Activated T-helper 2 cell treated with anti-CD3 and anti-CD28 coated beads, Interferon-gamma antibody, Interleukin-2, Interleukin-4, amounts not matched to agents 10 μg/mL and 5 μg/mL and 100 μg/mL, durations not matched to agents 14 hours and 24 hours and 36 hours (primary cell): ENCODE measurements around the gene MYEF2. TPM values are rescaled to one million over a fixed set of nuclear protein-coding genes. Genes with fewer than 3 reads are reported as not detected.

ENCODE experiments used
- DNase-seq: peaks from one replicate; pipeline ENCODE4 v3.0.0; 2021; ENCODE audit warnings: low spot score
- H3K27ac Mint-ChIP-seq: one replicate; pipeline ENCODE4 v1.8.0; 2021; ENCODE audit warnings: mixed read lengths
- H3K27me3 Mint-ChIP-seq: one replicate; pipeline ENCODE4 v1.8.0; 2021; ENCODE audit warnings: low read depth, mixed read lengths
- H3K36me3 Mint-ChIP-seq: one replicate; pipeline ENCODE4 v1.8.0; 2021; ENCODE audit warnings: low read depth, mixed read lengths
- H3K4me1 Mint-ChIP-seq: one replicate; pipeline ENCODE4 v1.8.0; 2021; ENCODE audit warnings: low read depth, mixed read lengths
- H3K4me3 Mint-ChIP-seq: one replicate; pipeline ENCODE4 v1.8.0; 2021; ENCODE audit warnings: low read depth, mild to moderate bottlenecking, moderate library complexity, mixed read lengths
- H3K9me3 Mint-ChIP-seq: one replicate; pipeline ENCODE4 v1.8.0; 2021; ENCODE audit warnings: mixed read lengths
- intact Hi-C: fragments of 100-400 bp; cut with micrococcal nuclease; formaldehyde crosslinking; loops from one replicate; pipeline ENCODE4 v1.15.1; 2023
- total RNA-seq: library from RNA; stranded (reverse); gene quantifications from 2 replicates; pipeline ENCODE4 v1.2.3, GENCODE V29; 2022

MYEF2 gene
- total RNA-seq, 1 donor from 2014 or later, result 36.3 TPM

- Mint-ChIP-seq H3K36me3 (no peaks in the 10 kb centered on the region), H3K9me3 (no peaks in the 10 kb centered on the region), H3K4me1 (peaks cover 2% of the 10 kb centered on the region), H3K4me3 (no peak overlapping the region), H3K27me3 (peaks cover 13% of the 10 kb centered on the region), H3K27ac (no peak overlapping the region)
- DNase-seq, result no peak
- intact Hi-C loops, result no loop called here
These were observed 46.8 kb downstream of the MYEF2 start for GRCh38 chr15:48131324-48131723.

DNA sequence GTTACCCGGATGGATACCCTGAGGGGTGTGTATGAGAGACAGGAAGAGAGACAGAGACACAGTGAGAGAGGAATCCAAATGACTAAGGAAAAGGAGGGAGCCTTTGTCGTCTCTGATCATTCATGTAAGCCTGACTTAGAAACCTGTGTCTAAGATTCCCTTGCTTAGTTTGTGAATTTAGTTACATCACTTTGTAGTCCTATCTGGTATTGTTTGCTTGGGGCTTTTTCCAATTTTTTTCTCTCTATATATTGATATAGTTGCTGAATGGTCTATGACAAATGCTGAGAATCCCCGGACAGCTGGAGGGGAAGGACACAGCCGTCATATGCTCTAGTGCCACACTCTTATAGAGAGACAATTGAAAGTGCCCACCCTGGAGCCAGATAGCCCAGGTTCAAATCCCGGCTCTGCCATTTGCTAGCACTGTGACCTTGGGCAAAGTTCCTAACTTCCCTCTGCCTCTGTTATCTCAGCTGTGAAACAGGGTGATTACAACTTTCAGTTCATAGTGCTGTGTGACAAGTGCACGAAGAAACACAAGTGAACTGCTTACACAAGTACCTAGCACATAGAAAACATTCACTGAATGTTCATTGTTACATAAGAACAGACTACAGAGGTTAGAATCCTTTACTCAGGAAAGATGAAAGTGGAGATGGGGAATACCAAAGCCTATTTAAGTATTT is 51.3 kb downstream of the MYEF2 start:
- Mint-ChIP-seq H3K36me3 (no peaks in the 10 kb centered on the region), H3K4me1 (peaks cover 2% of the 10 kb centered on the region), H3K9me3 (no peaks in the 10 kb centered on the region), H3K27me3 (peaks cover 23% of the 10 kb centered on the region), H3K4me3 (no peak overlapping the region), H3K27ac (no peak overlapping the region)
- DNase-seq, result no peak
- intact Hi-C loops, result no loop called here

GRCh38 chr15:48121849-48122248 is 56.2 kb downstream of the MYEF2 start:
- Mint-ChIP-seq H3K4me1 (no peaks in the 10 kb centered on the region), H3K27ac (no peak overlapping the region), H3K4me3 (no peak overlapping the region), H3K9me3 (no peaks in the 10 kb centered on the region), H3K27me3 (peaks cover 15% of the 10 kb centered on the region), H3K36me3 (no peaks in the 10 kb centered on the region)
- intact Hi-C loops, result no loop called here
- no peak for DNase-seq

DNA sequence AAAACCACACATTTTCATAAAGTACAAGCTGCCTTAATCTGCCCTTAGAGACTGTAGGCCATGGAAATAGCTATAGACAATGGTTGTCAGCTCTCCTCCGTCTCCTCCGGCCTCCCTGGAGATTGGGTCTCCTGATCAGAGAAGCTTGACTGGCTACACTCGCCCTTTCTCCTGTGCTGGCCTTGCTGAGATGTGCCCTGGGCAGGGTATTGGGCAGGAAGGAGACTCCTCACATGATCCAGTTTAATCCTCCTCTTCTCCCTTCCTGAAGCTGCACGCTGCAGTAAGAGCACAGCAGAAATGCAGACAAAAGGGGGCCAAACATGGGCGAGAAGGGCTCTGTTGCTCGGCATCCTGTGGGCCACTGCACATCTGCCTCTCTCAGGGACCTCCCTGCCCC is 57.4 kb downstream of the MYEF2 start, which contains the start of gene SLC24A5:
Gene SLC24A5, plus strand, starts transcription at position 246 of the 400 bp plus-strand sequence. Its CDS starts 55 bp downstream, at position 301.
- Mint-ChIP-seq H3K36me3 (no peaks in the 10 kb centered on the region), H3K4me1 (no peaks in the 10 kb centered on the region), H3K4me3 (no peak within 1 kb of the TSS), H3K9me3 (no peaks in the 10 kb centered on the region), H3K27ac (no peak within 1 kb of the TSS), H3K27me3 (peaks cover 11% of the 10 kb centered on the region)
- DNase-seq, result no peak
- intact Hi-C loops, result no loop called here

DNA sequence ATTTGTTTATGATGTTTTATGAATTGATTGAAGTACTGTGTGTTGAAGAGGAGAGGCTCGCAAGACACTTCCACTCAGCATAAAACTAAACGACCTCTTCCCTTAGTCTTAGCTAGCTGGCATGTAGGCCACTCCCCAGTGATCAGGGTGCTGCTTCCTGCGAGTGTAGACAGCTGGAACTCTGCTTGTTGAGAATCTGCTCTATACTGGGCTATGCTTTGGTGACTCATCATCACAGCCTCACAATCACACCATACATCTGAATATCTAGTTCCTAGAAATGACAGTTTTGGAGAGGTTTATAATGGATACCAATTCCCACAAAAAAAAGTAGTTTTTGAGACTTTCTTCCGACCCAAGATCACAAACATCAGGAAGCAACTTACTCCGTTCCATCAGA is 58.8 kb downstream of the MYEF2 start:
- no peaks in the 10 kb centered on the region for H3K36me3 Mint-ChIP-seq
- H3K27me3 Mint-ChIP-seq, result peaks cover 8% of the 10 kb centered on the region
- H3K9me3 Mint-ChIP-seq, result no peaks in the 10 kb centered on the region
- H3K4me1 Mint-ChIP-seq, result no peaks in the 10 kb centered on the region
- intact Hi-C loops, result loop anchor here (10.0 kb wide), 1 partner anchor 136 kb away; no protein-coding TSS in a partner anchor
- DNase-seq, result no peak
- H3K27ac Mint-ChIP-seq, result no peak overlapping the region
- H3K4me3 Mint-ChIP-seq, result no peak overlapping the region

DNA sequence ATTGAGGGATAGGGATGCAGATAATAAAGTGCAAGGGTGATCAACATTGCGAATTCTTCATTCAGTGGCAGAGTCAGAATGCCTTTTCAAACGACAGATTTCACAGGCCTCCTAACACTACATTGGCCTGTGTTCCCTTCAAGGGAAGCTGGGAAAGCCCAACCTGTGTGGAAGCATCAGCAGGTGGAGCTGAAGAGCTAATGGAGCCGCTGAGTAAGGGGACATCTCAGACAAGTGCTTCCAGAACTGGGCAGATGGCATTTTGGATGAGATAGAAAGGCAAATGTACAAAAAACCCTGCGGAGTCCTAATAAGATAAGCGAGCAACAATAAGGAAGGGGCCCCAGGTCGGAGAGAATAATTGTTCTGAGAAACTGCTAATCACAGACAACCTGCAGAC is 65.9 kb downstream of the MYEF2 start:
- Mint-ChIP-seq H3K4me3 (no peak overlapping the region), H3K4me1 (no peaks in the 10 kb centered on the region), H3K27me3 (peaks cover 11% of the 10 kb centered on the region), H3K27ac (no peak overlapping the region), H3K9me3 (no peaks in the 10 kb centered on the region), H3K36me3 (no peaks in the 10 kb centered on the region)
- DNase-seq, result no peak
- intact Hi-C loops, result loop anchor here (10.0 kb wide), 1 partner anchor 143 kb away; no protein-coding TSS in a partner anchor

DNA sequence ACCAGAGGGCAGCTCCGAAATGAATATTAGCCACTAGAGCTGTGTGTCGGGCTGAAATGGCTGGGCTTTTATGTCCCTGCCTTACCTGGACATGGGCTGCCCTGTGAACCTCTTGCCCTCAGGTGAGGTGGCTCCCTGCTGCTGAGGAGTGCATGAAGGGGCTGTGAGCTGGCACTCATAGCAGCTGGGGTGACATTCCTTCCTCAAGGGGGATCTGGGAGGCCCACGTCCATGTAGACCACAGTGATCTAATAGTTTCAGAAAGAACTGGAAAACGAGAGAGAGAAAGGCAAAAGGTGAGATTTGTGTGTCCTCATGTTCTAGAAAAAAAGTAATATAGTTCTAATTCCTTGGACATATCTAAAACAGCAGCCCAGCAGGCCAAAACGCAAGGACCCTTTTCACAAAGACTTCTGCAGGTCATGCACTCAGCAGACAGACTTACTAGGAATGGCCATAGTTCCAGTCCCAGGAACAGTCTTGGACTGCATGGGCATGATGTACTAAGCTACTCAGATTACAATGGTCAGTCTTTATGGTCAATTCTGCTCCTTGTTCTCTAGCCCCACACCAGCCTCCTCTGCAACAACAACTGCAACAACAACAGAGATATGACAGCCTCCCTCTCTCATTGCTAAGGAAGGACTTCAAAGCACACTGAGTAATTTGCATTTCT is 68.1 kb downstream of the MYEF2 start:
- DNase-seq, result no peak
- H3K36me3 Mint-ChIP-seq, result no peaks in the 10 kb centered on the region
- no peak overlapping the region for H3K4me3 Mint-ChIP-seq
- no peaks in the 10 kb centered on the region for H3K9me3 Mint-ChIP-seq
- H3K27ac Mint-ChIP-seq, result no peak overlapping the region
- H3K27me3 Mint-ChIP-seq, result peaks cover 21% of the 10 kb centered on the region
- intact Hi-C loops, result loop anchor here (10.0 kb wide), 1 partner anchor 145 kb away; no protein-coding TSS in a partner anchor
- no peaks in the 10 kb centered on the region for H3K4me1 Mint-ChIP-seq

DNA sequence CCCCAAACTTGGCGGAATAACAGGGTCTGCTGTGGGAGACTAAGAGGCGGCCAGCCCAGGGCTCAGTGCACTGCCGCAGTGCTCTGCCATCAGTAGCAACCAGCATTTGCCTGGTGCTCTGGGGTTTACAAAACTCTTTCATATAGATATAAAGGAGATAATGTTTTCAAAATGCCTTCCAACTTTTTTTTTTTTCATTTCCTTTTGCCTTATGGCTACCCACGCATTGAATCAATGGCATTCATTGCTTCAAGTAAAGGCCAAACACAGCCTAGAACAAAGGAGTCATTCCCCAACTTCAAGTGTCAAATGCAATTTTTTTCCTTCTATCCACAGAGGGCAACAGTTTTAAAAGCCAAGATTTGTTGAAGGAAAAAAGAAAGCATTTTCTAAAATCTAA is 68.9 kb downstream of the MYEF2 start:
- H3K4me3 Mint-ChIP-seq, result no peak overlapping the region
- no peak for DNase-seq
- no peaks in the 10 kb centered on the region for H3K9me3 Mint-ChIP-seq
- peaks cover 24% of the 10 kb centered on the region for H3K27me3 Mint-ChIP-seq
- no peaks in the 10 kb centered on the region for H3K4me1 Mint-ChIP-seq
- no peaks in the 10 kb centered on the region for H3K36me3 Mint-ChIP-seq
- H3K27ac Mint-ChIP-seq, result no peak overlapping the region
- intact Hi-C loops, result no loop called here

DNA sequence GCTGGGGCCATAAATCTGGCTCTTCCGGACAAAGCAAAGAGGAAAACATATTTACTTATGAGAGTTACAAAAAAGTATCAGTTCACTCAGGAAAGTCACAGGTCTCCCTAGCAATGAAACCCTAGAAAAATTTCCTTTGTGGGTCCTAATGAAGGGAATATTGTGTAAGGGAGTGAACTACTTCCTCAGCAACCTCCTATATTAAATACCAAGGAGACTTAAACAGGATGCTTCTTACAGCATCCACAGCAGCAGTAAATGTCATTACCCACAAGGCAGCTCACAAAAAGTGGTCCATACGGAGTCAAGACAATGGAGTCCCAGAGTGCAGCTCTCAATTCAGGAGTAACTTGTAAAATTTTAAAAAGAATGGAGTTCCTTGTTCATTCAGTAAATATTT is 72.2 kb downstream of the MYEF2 start:
- no peak overlapping the region for H3K27ac Mint-ChIP-seq
- H3K27me3 Mint-ChIP-seq, result peaks cover 35% of the 10 kb centered on the region
- H3K9me3 Mint-ChIP-seq, result no peaks in the 10 kb centered on the region
- H3K4me1 Mint-ChIP-seq, result no peaks in the 10 kb centered on the region
- intact Hi-C loops, result no loop called here
- H3K4me3 Mint-ChIP-seq, result no peak overlapping the region
- no peaks in the 10 kb centered on the region for H3K36me3 Mint-ChIP-seq
- no peak for DNase-seq

- Mint-ChIP-seq H3K4me3 (no peak overlapping the region), H3K36me3 (no peaks in the 10 kb centered on the region), H3K27ac (no peak overlapping the region), H3K27me3 (peaks cover 34% of the 10 kb centered on the region), H3K9me3 (no peaks in the 10 kb centered on the region), H3K4me1 (no peaks in the 10 kb centered on the region)
- no peak for DNase-seq
- intact Hi-C loops, result no loop called here
These were observed 74.4 kb downstream of the MYEF2 start for GRCh38 chr15:48103647-48104046.

GRCh38 chr15:48102167-48102566 is 75.9 kb downstream of the MYEF2 start:
- no peaks in the 10 kb centered on the region for H3K4me1 Mint-ChIP-seq
- intact Hi-C loops, result no loop called here
- peaks cover 35% of the 10 kb centered on the region for H3K27me3 Mint-ChIP-seq
- no peak overlapping the region for H3K27ac Mint-ChIP-seq
- H3K4me3 Mint-ChIP-seq, result no peak overlapping the region
- H3K36me3 Mint-ChIP-seq, result no peaks in the 10 kb centered on the region
- no peaks in the 10 kb centered on the region for H3K9me3 Mint-ChIP-seq
- DNase-seq, result no peak

GRCh38 chr15:48101376-48101961 is 76.6 kb downstream of the MYEF2 start:
- Mint-ChIP-seq H3K27me3 (peaks cover 28% of the 10 kb centered on the region), H3K36me3 (no peaks in the 10 kb centered on the region), H3K27ac (no peak overlapping the region), H3K9me3 (no peaks in the 10 kb centered on the region), H3K4me3 (no peak overlapping the region), H3K4me1 (no peaks in the 10 kb centered on the region)
- intact Hi-C loops, result no loop called here
- no peak for DNase-seq

GRCh38 chr15:48097264-48097663 is 80.8 kb downstream of the MYEF2 start:
- Mint-ChIP-seq H3K4me3 (no peak overlapping the region), H3K27me3 (peaks cover 10% of the 10 kb centered on the region), H3K27ac (no peak overlapping the region), H3K36me3 (no peaks in the 10 kb centered on the region), H3K9me3 (no peaks in the 10 kb centered on the region), H3K4me1 (no peaks in the 10 kb centered on the region)
- DNase-seq, result no peak
- intact Hi-C loops, result no loop called here
